Measurements from ENCODE around the gene SMARCAD1. TPM values are rescaled to one million over a fixed set of nuclear protein-coding genes. Genes with fewer than 3 reads are reported as not detected.
A peak's percentile ranks its signal among the peaks of the same experiment; 100 is the strongest.

SMARCAD1 gene
- 18.6 TPM for polyA plus RNA-seq (2013, experiment 1 of 2; ENCODE audit: insufficient read length)
- polyA plus RNA-seq (2013, experiment 2 of 2; ENCODE audit: insufficient read length) = 18.1 TPM

- DNase-seq = peak; percentile 96
Measured at GRCh38 chr4:94207469-94208224, at the start of gene SMARCAD1. TSS of gene SMARCAD1 (plus strand) at chr4:94207865. CDS start at chr4:94208395, 530 bp downstream.

DNA sequence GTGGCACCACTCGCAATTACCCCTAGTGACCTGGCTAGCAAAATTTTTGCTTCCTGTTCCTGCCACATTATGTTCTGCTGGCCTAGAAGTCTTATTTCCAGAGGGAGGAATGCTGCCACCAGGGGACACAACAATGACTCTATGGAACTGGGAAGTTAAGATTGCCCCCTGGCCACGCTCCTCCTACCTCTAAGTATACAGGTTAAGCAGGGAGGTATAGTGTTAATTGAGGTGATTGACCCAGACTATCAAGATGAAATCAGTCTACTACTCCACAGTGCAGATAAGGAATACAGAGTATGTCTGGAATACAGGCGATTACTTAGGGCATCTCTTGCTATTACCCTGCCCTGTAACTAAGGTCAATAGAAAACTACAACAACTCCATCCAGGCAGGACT, 48.8 kb upstream of the SMARCAD1 start:
- no peak for DNase-seq

- no peak for DNase-seq
Measured at GRCh38 chr4:94159790-94160189, 47.9 kb upstream of the SMARCAD1 start.

DNA sequence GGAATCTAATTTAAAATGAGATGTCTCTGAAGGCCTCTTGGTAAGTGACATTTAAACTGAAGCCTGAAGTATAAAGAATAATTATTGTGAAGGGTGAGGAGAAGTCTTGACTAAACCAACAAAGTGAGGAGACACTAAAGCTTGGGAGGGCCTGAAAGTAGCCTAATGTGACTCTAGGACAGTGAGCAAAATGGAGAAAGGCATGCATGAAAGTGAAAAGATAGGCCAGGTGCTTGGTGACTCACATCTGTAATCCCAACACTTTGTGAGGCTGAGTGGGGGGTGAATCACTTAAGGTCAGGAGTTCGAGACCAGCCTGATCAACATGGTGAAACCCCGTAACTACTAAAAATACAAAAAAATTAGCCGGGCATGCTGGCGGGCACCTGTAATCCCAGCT, 46.9 kb upstream of the SMARCAD1 start:
- no peak for DNase-seq

DNA sequence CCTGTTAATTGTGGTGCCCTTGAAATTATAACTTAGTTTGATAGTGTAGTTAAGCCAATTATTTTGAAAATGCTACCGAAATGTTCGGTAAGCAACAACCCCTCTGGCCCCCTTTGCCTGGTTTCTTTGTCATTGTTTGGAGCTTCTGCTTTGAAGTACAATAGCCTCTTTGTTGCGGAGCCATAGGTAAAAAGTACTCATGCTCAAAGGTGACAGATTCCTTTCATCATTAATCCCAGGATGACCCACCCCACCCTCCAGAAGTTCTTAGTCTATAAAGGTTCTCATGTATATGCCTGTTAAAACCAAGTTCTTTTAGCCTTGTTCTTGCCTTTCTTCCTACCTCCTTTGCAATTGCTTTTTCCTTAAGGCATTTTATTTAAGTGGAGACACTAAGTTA, 42.4 kb upstream of the SMARCAD1 start:
- DNase-seq = no peak

DNA sequence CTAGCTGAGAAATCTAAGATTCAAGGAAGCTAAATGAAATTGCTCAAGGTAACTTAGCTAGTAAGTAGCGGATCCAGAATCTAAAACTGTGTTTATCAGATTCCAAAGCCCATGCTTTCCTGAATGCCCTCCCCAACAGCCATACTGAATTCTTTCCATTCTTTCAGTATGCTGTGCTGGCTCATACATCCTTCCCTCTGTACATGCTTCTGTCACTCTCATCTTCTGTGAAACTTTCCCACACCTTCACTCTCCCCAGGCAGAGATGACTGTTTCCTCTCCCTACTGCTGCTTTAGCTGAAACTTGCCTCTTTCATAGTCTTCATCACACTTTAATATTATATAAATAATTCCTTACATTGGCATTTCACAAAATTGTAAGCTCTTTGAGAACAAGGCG, 39.3 kb upstream of the SMARCAD1 start:
- DNase-seq = no peak

DNA sequence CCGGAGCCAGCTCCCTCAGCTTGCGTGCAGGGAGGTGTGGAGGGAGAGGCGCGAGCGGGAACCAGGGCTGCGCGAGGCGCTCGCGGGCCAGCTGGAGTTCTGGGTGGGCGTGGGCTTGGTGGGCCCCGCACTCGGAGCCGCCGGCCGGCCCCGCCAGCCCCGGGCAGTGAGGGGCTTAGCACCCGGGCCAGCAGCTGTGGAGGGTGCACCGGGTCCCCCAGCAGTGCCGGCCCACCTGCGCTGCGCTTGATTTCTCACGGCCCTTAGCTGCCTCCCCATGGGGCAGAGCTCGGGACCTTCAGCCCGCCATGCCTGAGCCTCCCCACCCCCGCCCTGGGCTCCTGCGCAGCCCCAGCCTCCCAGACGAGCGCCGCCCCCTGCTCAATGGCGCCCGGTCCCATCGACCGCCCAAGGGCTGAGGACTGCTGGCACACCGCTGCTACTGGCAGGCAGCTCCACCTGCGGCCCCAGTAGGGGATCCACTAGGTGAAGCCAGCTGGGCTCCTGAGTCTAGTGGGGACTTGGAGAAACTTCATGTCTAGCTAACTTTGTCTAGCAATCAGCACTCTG, 37.8 kb upstream of the SMARCAD1 start:
- DNase-seq = no peak

DNA sequence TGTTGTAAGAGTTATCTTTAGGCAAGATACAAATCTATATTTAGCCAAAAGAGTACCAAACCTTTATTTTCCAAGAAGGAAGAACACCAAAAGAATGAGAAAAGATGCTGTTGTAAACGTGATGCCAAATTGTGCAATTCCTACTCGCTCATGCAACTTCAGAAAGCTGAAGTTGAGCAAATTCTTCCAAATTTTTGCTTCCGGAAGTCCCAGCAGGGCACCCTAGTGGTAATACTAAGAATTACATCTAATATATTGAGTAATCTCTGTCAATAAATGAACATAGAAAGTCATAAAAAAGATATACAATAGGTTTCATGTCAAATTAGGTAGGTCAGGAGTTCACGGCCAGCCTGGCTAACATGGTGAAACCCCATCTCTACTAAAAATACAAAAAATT, 36.0 kb upstream of the SMARCAD1 start:
- DNase-seq = no peak

DNA sequence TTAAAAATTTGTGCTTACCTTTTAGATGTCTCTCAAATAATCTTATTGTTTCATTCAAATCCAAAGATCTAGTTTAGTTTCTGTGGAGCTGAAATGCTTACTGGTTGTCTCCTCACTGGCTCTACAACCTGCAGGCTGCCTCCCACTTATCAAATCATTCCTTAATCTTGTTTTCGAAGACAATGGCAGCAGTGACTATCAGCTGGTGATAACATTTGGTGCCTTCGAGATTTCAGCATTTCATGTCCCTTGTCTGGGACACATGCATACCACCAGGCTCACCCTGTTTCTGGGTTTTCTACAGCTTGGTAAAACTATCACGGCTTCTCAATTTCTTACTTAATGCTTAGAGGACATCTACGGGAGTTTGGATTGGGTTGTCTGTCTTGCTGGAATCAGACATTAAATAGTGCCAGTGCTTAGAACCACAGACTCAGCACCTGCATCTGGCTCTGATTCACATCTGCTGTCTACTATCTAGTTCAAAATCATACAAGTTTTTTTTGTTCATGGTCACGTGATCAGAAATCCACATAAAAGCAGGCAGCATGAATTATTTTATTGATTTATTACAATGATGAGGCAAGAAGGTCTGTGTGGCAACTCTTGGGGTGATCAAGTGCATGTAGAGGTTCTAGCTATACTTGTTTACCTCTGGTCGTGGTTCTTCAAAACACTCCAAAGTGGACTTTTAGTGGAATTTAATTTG, 32.0 kb upstream of the SMARCAD1 start:
- no peak for DNase-seq

GRCh38 chr4:94177822-94178221, 29.8 kb upstream of the SMARCAD1 start:
- no peak for DNase-seq

GRCh38 chr4:94181815-94182214, 25.9 kb upstream of the SMARCAD1 start:
- DNase-seq = no peak

- DNase-seq = no peak
Measured at GRCh38 chr4:94202769-94203168, 4.9 kb upstream of the SMARCAD1 start.

GRCh38 chr4:94208266-94208665, 601 bp downstream of the SMARCAD1 start:
- DNase-seq = no peak

DNA sequence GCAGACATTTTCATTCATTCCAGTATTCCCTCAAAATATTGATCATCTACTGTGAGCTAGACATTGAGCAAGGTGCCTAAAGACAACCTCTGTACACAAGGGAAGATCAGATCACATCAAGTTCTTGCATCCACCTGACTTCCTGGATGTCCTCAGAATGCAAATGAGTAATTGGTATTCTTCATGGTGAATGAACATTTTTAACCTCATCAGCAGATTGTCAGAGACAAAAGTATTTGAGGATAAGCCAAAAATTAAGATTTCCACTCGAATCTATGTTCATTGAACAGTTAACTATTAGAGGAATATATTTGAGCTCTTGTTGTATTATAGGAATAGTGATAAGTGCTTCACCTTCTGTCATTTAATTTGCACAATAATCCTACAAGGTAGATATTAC, 1.3 kb downstream of the SMARCAD1 start:
- no peak for DNase-seq

GRCh38 chr4:94211861-94212260, 4.2 kb downstream of the SMARCAD1 start:
- no peak for DNase-seq

- no peak for DNase-seq
Measured at GRCh38 chr4:94214703-94215319, 7.1 kb downstream of the SMARCAD1 start.

DNA sequence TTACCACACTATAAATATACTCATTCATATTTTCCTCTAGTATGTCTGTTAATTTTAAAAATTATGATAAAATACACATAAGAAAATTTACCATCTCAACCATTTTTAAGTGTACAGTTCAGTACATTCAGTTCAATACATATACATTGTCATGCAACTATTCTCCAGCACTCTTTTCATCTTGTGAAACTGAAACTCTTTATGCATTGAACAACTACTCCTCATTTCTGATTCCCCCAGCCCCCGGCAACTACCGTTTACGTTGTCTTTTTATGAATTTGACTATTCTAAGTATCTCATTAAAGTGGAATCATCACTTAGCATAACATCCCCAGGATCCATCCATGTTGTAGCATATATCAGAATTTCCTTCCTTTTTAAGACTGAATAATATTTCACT, 8.7 kb downstream of the SMARCAD1 start:
- no peak for DNase-seq

DNA sequence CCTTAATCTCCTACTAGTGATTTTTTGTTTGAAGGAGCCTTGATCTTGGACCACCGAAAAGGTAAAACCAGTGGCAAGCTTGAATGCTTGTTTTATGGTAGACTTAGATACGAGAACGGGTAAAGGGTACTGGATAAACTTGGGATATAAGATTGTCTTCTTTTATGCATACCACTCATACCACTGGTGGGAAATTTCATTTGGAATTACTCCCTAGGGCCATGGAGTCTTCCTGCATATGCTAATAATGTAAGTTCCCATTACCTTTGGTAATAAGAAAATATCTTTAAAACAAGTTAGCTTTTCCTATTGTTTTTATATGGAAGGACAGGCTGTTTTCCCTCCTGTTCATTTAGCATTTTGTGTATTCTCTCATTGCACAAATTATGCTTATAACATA, 11.7 kb downstream of the SMARCAD1 start:
- DNase-seq = peak; percentile 26

DNA sequence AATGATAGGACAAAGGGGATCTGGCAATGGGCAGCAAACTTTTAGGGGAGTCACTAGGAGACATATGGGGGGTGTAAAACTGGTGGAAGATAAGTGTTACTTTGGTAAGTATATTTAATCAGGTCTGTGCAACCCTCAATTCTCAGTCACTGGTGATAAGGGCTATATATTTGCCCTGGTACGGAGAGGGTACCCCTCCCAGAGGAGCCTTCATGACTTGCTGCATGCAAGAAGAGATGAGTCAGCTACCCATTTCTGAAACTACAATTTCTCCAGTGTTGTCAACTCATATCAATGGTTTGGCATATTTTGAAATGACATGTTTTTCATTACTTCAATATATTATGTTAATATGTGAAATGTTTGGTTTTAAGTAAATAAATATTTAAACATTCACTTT, 14.3 kb downstream of the SMARCAD1 start:
- no peak for DNase-seq

GRCh38 chr4:94225449-94225848, 17.8 kb downstream of the SMARCAD1 start:
- no peak for DNase-seq

- no peak for DNase-seq
Measured at GRCh38 chr4:94226763-94227162, 19.1 kb downstream of the SMARCAD1 start.

DNA sequence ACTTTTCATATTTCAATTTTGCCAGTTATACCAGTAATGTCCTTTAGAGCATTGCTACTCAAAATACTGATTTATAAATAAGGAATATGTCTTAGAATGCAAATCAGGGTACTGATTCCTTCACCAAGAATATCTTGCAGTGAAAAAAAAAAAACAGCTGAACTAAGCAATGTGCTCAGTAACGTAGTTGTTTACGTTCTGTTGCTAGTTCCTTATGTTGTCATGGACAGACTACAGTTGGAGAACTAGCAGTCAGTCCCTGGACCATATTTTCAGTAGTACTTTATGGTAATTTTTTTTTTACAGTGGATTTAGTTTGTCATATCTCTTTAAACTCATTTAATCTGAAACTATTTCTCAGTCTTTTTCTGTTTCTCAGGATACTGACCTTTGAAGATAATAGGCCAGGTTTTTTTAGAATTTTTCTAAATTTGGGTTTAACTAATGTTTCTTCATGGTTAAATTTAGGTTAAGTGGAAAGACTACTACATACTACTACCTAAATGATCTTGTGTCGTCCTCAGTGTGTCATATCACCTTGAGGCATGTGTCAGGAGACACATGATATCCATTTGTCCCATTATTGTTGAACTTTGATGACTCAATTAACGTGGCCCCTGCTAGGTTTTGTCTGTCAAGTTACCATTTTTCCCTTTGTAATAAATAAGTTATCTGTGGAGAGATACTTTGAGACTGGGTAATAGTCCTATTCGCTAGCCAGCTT, 21.0 kb downstream of the SMARCAD1 start:
- DNase-seq = no peak

GRCh38 chr4:94232519-94232918, 24.9 kb downstream of the SMARCAD1 start:
- no peak for DNase-seq

Data from fibroblast of skin of back (primary cell).